ENCODE results near the gene LDLRAD4.
A peak's percentile ranks its signal among the peaks of the same experiment; 100 is the strongest.

LDLRAD4 gene

GRCh38 chr18:13649397-13650390, 431.1 kb downstream of the LDLRAD4 start:
- H3K9me3 ChIP-seq (ENCODE audit: severe bottlenecking): no peaks in the 10 kb centered on the region
- no peak for DNase-seq
- H3K27me3 ChIP-seq (ENCODE audit: insufficient read depth, low read depth, severe bottlenecking): no peaks in the 10 kb centered on the region
- TF ChIP-seq, protein P1, sequence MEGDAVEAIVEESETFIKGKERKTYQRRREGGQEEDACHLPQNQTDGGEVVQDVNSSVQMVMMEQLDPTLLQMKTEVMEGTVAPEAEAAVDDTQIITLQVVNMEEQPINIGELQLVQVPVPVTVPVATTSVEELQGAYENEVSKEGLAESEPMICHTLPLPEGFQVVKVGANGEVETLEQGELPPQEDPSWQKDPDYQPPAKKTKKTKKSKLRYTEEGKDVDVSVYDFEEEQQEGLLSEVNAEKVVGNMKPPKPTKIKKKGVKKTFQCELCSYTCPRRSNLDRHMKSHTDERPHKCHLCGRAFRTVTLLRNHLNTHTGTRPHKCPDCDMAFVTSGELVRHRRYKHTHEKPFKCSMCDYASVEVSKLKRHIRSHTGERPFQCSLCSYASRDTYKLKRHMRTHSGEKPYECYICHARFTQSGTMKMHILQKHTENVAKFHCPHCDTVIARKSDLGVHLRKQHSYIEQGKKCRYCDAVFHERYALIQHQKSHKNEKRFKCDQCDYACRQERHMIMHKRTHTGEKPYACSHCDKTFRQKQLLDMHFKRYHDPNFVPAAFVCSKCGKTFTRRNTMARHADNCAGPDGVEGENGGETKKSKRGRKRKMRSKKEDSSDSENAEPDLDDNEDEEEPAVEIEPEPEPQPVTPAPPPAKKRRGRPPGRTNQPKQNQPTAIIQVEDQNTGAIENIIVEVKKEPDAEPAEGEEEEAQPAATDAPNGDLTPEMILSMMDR (IDR thresholded peaks at IDR 0.05; ENCODE audit: low read depth, low read length): no peak
- no peak overlapping the region for H3K27ac ChIP-seq
- H3K4me3 ChIP-seq (ENCODE audit: low read depth, low read length): no peak overlapping the region
- no peaks in the 10 kb centered on the region for H3K36me3 ChIP-seq

DNA sequence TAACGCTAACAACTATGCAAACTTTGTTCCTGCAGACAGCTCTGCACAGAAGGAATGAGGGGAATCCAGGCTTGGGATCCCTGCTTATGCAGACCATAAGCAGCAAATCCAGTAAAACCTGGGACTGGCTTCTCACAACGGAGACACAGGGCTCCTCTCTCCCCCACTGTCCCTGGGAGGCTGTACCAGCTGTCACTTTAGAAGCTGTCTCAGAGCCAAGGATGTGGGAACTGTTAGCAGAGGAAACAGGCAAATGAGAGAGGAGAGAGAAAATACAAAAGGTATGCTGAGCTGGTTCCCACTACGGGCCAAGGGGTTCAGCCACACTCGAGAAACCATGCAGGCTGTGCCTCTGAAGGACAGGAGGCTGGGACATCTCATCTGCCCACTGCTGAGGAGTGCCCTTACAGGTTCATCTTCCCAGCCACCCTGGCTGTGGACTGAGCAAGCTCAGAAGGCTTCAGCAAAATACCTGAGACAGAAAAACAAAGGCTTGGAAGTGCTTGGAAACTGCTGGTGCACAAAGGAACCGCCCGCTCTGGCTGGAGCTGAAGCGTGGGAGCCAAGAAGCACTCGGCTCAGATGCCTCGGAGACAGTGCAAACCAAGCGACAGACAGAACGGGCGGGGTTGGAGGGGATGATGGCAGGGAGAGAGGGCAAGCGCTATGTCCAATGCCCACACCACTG, 435.3 kb downstream of the LDLRAD4 start:
- H3K36me3 ChIP-seq: no peaks in the 10 kb centered on the region
- H3K27ac ChIP-seq: no peak overlapping the region
- H3K4me3 ChIP-seq (ENCODE audit: low read depth, low read length): no peak overlapping the region
- DNase-seq: peak; percentile 43
- H3K27me3 ChIP-seq (ENCODE audit: insufficient read depth, low read depth, severe bottlenecking): no peaks in the 10 kb centered on the region
- TF ChIP-seq, protein P1 (IDR thresholded peaks at IDR 0.05; ENCODE audit: low read depth, low read length): no peak
- H3K9me3 ChIP-seq (ENCODE audit: severe bottlenecking): no peaks in the 10 kb centered on the region

GRCh38 chr18:13657974-13658373, 439.4 kb downstream of the LDLRAD4 start:
- TF ChIP-seq, protein P1 (IDR thresholded peaks at IDR 0.05; ENCODE audit: low read depth, low read length): no peak
- no peak for DNase-seq

DNA sequence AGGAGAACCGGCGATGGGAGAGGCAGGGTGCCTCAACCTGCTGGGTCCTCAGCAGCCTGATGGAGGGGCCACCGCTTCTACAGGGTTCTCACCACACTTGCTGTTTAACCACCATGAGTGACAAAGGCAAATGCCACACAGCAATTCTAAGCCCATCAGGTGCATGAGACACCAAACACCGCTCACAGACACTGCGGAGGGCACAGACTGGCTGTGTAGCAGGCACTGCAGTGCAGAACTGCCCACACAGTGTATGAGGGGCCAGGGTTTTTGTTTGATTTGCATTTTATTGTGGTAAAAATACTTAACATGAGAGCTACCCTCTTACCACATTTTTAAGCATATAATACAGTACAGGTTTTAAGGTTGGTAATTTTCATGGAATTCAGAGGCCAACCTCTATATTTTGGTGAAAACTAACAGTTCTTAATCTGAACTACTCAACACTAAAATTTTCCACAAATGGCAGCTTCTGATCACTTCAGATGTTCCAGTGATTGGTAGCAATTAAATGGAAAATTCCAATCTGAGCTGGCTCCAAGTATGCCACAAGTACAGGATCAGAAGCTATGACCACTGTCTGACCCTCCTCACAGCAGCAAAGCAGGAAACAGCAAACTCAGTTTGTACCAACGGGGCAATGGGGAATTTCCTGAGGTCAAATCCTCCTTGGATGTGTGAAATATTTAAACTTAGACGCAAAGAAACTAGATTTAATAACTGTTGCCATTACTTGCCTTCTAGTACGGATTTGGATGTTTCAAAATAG, 440.1 kb downstream of the LDLRAD4 start:
- Histone ChIP-seq H3K9me3 (ENCODE audit: severe bottlenecking) (no peaks in the 10 kb centered on the region), H3K4me3 (ENCODE audit: low read depth, low read length) (no peak overlapping the region), H3K27me3 (ENCODE audit: insufficient read depth, low read depth, severe bottlenecking) (no peaks in the 10 kb centered on the region), H3K36me3 (no peaks in the 10 kb centered on the region), H3K27ac (no peak overlapping the region)
- TF ChIP-seq, protein P1 (IDR thresholded peaks at IDR 0.05; ENCODE audit: low read depth, low read length): no peak
- DNase-seq: no peak

More at GRCh38 chr18:13657974-13658373, 439.4 kb downstream of the LDLRAD4 start:
- H3K27me3 ChIP-seq (ENCODE audit: insufficient read depth, low read depth, severe bottlenecking): no peaks in the 10 kb centered on the region
- H3K36me3 ChIP-seq: no peaks in the 10 kb centered on the region
- H3K4me3 ChIP-seq (ENCODE audit: low read depth, low read length): no peak overlapping the region
- H3K9me3 ChIP-seq (ENCODE audit: severe bottlenecking): no peaks in the 10 kb centered on the region
- H3K27ac ChIP-seq: no peak overlapping the region

DNA sequence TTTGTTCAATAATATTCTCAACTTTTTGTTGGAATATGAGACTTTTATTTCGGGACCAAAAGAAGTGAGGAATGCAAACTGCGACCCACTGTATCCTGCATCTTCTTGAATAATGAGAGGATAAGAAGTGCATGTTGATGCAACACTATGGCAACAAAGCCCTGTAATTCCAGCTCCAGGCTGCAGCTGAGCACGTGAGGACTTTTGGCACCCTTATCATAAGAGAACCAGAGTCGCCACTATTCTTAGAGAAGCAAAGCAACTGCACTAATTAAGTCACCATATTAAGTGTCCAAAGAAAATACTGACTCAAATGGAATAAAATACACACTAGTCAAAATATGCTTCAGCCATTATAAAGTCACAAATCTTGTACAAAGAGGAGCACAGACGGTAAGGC, 441.9 kb downstream of the LDLRAD4 start:
- no peak for DNase-seq
- Histone ChIP-seq H3K27me3 (ENCODE audit: insufficient read depth, low read depth, severe bottlenecking) (no peaks in the 10 kb centered on the region), H3K36me3 (peaks cover 2% of the 10 kb centered on the region), H3K4me3 (ENCODE audit: low read depth, low read length) (no peak overlapping the region), H3K9me3 (ENCODE audit: severe bottlenecking) (no peaks in the 10 kb centered on the region), H3K27ac (no peak overlapping the region)
- TF ChIP-seq, protein P1 (IDR thresholded peaks at IDR 0.05; ENCODE audit: low read depth, low read length): no peak

All from WERI-Rb-1 (cell line).